GM13977 (cell line): ENCODE results near the gene GPR150.

ENCODE experiments used
- DNase-seq: peaks from one replicate; pipeline ENCODE4 v3.0.0; 2012; ENCODE audit warnings: low spot score
- in situ Hi-C: fragments of 300-500 bp; cut with MboI; formaldehyde crosslinking; loops from one replicate; pipeline ENCODE4 v1.12.0; 2022; ENCODE audit warnings: low sequenced_read_pairs, low pct_unique_long_range_greater_than_20kb, mixed read lengths, inconsistent platforms; ENCODE audit not compliant: unreplicated experiment
- TF ChIP-seq, protein P1 (sequence below): IDR thresholded peaks from 2 replicates; pipeline ENCODE4 v1.5.1; 2012; ENCODE audit warnings: mild to moderate bottlenecking, control low read depth; ENCODE audit not compliant: insufficient read depth; ENCODE audit errors: extremely low read depth, missing control alignments

GPR150 gene

GRCh38 chr5:95668728-95669127 lies 48.8 kb downstream of the GPR150 start:
- DNase-seq, result no peak
- in situ Hi-C loops, result loop anchor here (10.0 kb wide), 1 partner anchor 176 kb away; no protein-coding TSS in a partner anchor
- TF ChIP-seq, protein P1, sequence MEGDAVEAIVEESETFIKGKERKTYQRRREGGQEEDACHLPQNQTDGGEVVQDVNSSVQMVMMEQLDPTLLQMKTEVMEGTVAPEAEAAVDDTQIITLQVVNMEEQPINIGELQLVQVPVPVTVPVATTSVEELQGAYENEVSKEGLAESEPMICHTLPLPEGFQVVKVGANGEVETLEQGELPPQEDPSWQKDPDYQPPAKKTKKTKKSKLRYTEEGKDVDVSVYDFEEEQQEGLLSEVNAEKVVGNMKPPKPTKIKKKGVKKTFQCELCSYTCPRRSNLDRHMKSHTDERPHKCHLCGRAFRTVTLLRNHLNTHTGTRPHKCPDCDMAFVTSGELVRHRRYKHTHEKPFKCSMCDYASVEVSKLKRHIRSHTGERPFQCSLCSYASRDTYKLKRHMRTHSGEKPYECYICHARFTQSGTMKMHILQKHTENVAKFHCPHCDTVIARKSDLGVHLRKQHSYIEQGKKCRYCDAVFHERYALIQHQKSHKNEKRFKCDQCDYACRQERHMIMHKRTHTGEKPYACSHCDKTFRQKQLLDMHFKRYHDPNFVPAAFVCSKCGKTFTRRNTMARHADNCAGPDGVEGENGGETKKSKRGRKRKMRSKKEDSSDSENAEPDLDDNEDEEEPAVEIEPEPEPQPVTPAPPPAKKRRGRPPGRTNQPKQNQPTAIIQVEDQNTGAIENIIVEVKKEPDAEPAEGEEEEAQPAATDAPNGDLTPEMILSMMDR, result no peak

DNA sequence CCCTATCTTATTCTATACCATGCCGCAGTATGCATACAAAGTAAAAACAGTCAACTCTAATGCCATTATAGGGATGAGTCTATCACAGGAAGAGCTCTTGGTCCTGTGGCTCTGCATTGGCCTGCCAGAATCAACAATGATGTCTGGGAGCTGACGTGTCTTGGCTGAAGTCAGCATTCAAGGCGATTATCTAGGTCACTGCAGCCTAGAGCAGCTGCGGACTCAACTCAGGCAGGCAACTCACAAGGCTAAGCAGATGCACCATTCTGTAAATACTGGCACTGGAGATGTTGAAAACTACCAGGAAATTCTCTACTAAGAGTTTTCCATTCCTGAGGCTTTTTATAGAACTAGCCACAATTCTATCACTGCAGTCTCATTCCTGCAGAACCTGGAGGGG lies 49.7 kb downstream of the GPR150 start:
- TF ChIP-seq, protein P1, result no peak
- no peak for DNase-seq
- in situ Hi-C loops, result loop anchor here (10.0 kb wide), 1 partner anchor 175 kb away; no protein-coding TSS in a partner anchor

- TF ChIP-seq, protein P1, result no peak
- in situ Hi-C loops, result loop anchor here (10.0 kb wide), 1 partner anchor 175 kb away; no protein-coding TSS in a partner anchor
- no peak for DNase-seq
Observed at GRCh38 chr5:95669985-95670384, 50.1 kb downstream of the GPR150 start.

- DNase-seq, result no peak
- TF ChIP-seq, protein P1, result no peak
- in situ Hi-C loops, result no loop called here
Observed at GRCh38 chr5:95670568-95670967, 50.7 kb downstream of the GPR150 start.
